CD14-positive monocyte (primary cell): ENCODE results near the gene DIPK2A. TPM values are rescaled to one million over a fixed set of nuclear protein-coding genes. Genes with fewer than 3 reads are reported as not detected.

ENCODE experiments used
- DNase-seq, 3 donors: peaks; one replicate each; pipeline ENCODE4 v3.0.0-alpha.2; 2011 to 2022
- H2AFZ ChIP-seq: 2 replicates; pipeline ENCODE4 v1.6.0; 2012; ENCODE audit warnings: mild to moderate bottlenecking, low read depth, low read length, inconsistent platforms; ENCODE audit not compliant: insufficient read depth, poor library complexity, severe bottlenecking
- H3K27ac ChIP-seq, 2 donors: 1 replicate in 1 of 2; 2 replicates in 1 of 2; pipeline ENCODE4 v1.5.1; 2012 to 2013; ENCODE audit warnings: low read length in 2 of 2, control low read depth in 1 of 2, inconsistent platforms in 1 of 2, low read depth in 1 of 2, mild to moderate bottlenecking in 1 of 2
- H3K27me3 ChIP-seq, 2 donors: one replicate each; pipeline versions ENCODE4 v1.6.0 to v1.6.1; 2011 to 2013; ENCODE audit warnings: low read length in 2 of 2; ENCODE audit not compliant: control insufficient read depth in 2 of 2, insufficient read depth in 2 of 2
- H3K36me3 ChIP-seq, 2 donors: replicated peaks in 1 of 2; 1 replicate in 1 of 2; 2 replicates in 1 of 2; pipeline versions ENCODE4 v1.5.1 to v1.6.1; 2012 to 2013; ENCODE audit warnings: low read length in 2 of 2, control low read depth in 1 of 2, inconsistent platforms in 1 of 2, mild to moderate bottlenecking in 1 of 2; ENCODE audit not compliant: insufficient read depth in 2 of 2, control insufficient read depth in 1 of 2
- H3K4me1 ChIP-seq, 2 donors: 1 replicate in 1 of 2; 2 replicates in 1 of 2; pipeline versions ENCODE4 v1.5.1 to v1.6.1; 2012 to 2013; ENCODE audit warnings: low read length in 2 of 2, control low read depth in 1 of 2, inconsistent platforms in 1 of 2, mild to moderate bottlenecking in 1 of 2, moderate library complexity in 1 of 2; ENCODE audit not compliant: insufficient read depth in 2 of 2, control insufficient read depth in 1 of 2
- H3K4me2 ChIP-seq: replicated peaks from 2 replicates; pipeline ENCODE3; 2012; ENCODE audit warnings: low read length, moderate library complexity, mild to moderate bottlenecking; ENCODE audit not compliant: poor library complexity, severe bottlenecking; ENCODE audit errors: extremely low read depth
- H3K4me3 ChIP-seq, 3 experiments: fragments of 200-600 bp in 1 of 3; sonication (generic) in 1 of 3; replicated peaks in 1 of 3; 1 replicate in 2 of 3; 2 replicates in 1 of 3; pipeline ENCODE4 v1.5.1; 2011 to 2013; ENCODE audit warnings: low read length in 3 of 3, mild to moderate bottlenecking in 3 of 3, control low read depth in 2 of 3, low read depth in 2 of 3, inconsistent platforms in 1 of 3, moderate library complexity in 1 of 3
- H3K79me2 ChIP-seq: 2 replicates; pipeline ENCODE4 v1.6.0; 2012; ENCODE audit warnings: mild to moderate bottlenecking, control low read depth, inconsistent platforms, low read length, moderate library complexity; ENCODE audit not compliant: insufficient read depth
- H3K9ac ChIP-seq: 2 replicates; pipeline ENCODE4 v1.6.0; 2017; ENCODE audit warnings: low read length, mild to moderate bottlenecking; ENCODE audit not compliant: insufficient read depth, poor library complexity, severe bottlenecking
- H3K9me3 ChIP-seq, 2 donors: replicated peaks in 1 of 2; 1 replicate in 1 of 2; 2 replicates in 1 of 2; pipeline versions ENCODE4 v1.5.1 to v1.6.1; 2012 to 2013; ENCODE audit warnings: low read length in 2 of 2, control low read depth in 1 of 2; ENCODE audit not compliant: control insufficient read depth in 1 of 2, insufficient read depth in 1 of 2
- H4K20me1 ChIP-seq: 2 replicates; pipeline ENCODE4 v1.6.0; 2012; ENCODE audit warnings: mild to moderate bottlenecking, low read length, control low read depth, moderate library complexity; ENCODE audit not compliant: insufficient read depth
- H3K27ac Mint-ChIP-seq, 7 donors: one replicate each; pipeline ENCODE4 v1.8.0; 2020; ENCODE audit warnings: mild to moderate bottlenecking in 7 of 7, mixed read lengths in 7 of 7, moderate library complexity in 6 of 7, inconsistent platforms in 2 of 7
- H3K27me3 Mint-ChIP-seq, 3 donors: one replicate each; pipeline ENCODE4 v1.8.0; 2021 to 2022; ENCODE audit warnings: low read depth in 3 of 3, mild to moderate bottlenecking in 3 of 3, mixed read lengths in 3 of 3, moderate library complexity in 3 of 3, inconsistent platforms in 1 of 3
- H3K36me3 Mint-ChIP-seq, 2 donors: one replicate each; pipeline ENCODE4 v1.8.0; 2020; ENCODE audit warnings: mixed read lengths in 2 of 2, inconsistent platforms in 1 of 2, mild to moderate bottlenecking in 1 of 2
- H3K4me1 Mint-ChIP-seq: one replicate; pipeline ENCODE4 v1.8.0; 2020; ENCODE audit warnings: mild to moderate bottlenecking, mixed read lengths
- H3K4me3 Mint-ChIP-seq, 2 donors: one replicate each; pipeline ENCODE4 v1.8.0; 2020; ENCODE audit warnings: mild to moderate bottlenecking in 2 of 2, mixed read lengths in 2 of 2, moderate library complexity in 1 of 2
- H3K9me3 Mint-ChIP-seq, 7 donors: one replicate each; pipeline ENCODE4 v1.8.0; 2020 to 2022; ENCODE audit warnings: mixed read lengths in 7 of 7, mild to moderate bottlenecking in 6 of 7, moderate library complexity in 6 of 7, inconsistent platforms in 2 of 7
- WGBS: methylation state at CpG from one replicate; pipeline ENCODE4 v1.1.5; 2013; ENCODE audit warnings: missing lambda C conversion rate; ENCODE audit not compliant: insufficient coverage; 5-methylcytosine and 5-hydroxymethylcytosine counted together
- intact Hi-C, 2 donors: fragments of 100-400 bp; cut with micrococcal nuclease; formaldehyde crosslinking; loops; one replicate each; pipeline versions ENCODE4 v1.15.0 to v1.15.1; 2023
- polyA plus RNA-seq, 3 donors: library from polyadenylated mRNA; depleted of rRNA in 1 of 3; unstranded in 2 of 3; stranded (reverse) in 1 of 3; fragments of 300-500 nt in 2 of 3; fragments of >200 nt in 1 of 3; fragmentation: Illumina TruSeq in 2 of 3; gene quantifications; 1 replicate in 2 of 3; 2 replicates in 1 of 3; pipeline ENCODE4 v1.2.3, GENCODE V29; 2012 to 2021
- TF ChIP-seq, protein P1 (sequence below): fragments of 200-600 bp; IDR thresholded peaks from one replicate; pipeline ENCODE4 v1.8.0; 2022; ENCODE audit warnings: antibody characterized with exemption, mild to moderate bottlenecking

The DIPK2A gene
- polyA plus RNA-seq, 3 donors, result 15.4 to 26.9 (median 21.4) TPM

DNA sequence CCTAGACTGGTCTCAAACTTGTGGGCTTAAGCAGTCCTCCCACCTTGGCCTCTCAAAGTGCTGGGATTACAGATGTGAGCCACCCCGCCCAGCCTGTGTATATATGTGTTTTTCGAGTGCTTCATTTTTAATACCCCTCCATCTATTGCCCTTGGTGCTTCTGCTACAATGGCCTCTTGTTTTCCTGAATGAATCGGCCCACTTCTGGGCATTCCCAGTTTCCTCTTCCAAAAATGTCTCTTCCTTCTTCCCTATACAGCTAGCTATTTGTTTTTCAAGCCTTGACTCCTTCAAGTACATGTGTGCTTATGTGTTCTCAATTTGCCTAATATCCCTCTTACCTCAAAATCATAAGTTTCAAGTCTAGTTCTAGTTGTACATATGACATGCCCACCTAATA, 16.7 kb downstream of the DIPK2A start:
- H3K4me3 ChIP-seq, result no peak overlapping the region
- H3K36me3 ChIP-seq, result peaks cover 11 to 38% of the 10 kb centered on the region in 2 donors
- H3K4me1 ChIP-seq, result peaks cover under 1 to 3% of the 10 kb centered on the region in 2 donors
- no peaks in the 10 kb centered on the region for H3K9me3 ChIP-seq
- no peak overlapping the region for H3K9ac ChIP-seq
- no peaks in the 10 kb centered on the region for H3K27me3 ChIP-seq
- H3K9me3 Mint-ChIP-seq, result peaks cover 0 to 4% (median 0%) of the 10 kb centered on the region in 7 donors
- peaks cover 32% of the 10 kb centered on the region for H3K4me1 Mint-ChIP-seq
- no CpG with 5 or more reads among the region's 3 CpGs for WGBS
- no peak overlapping the region for H3K4me2 ChIP-seq
- peak overlapping the region in 5 of 7 donors; percentile 56 to 84 (median 64) for H3K27ac Mint-ChIP-seq
- no peak overlapping the region for H3K4me3 Mint-ChIP-seq
- TF ChIP-seq, protein P1, sequence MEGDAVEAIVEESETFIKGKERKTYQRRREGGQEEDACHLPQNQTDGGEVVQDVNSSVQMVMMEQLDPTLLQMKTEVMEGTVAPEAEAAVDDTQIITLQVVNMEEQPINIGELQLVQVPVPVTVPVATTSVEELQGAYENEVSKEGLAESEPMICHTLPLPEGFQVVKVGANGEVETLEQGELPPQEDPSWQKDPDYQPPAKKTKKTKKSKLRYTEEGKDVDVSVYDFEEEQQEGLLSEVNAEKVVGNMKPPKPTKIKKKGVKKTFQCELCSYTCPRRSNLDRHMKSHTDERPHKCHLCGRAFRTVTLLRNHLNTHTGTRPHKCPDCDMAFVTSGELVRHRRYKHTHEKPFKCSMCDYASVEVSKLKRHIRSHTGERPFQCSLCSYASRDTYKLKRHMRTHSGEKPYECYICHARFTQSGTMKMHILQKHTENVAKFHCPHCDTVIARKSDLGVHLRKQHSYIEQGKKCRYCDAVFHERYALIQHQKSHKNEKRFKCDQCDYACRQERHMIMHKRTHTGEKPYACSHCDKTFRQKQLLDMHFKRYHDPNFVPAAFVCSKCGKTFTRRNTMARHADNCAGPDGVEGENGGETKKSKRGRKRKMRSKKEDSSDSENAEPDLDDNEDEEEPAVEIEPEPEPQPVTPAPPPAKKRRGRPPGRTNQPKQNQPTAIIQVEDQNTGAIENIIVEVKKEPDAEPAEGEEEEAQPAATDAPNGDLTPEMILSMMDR, result no peak
- H3K36me3 Mint-ChIP-seq, result peaks cover 28 to 58% of the 10 kb centered on the region in 2 donors
- H3K79me2 ChIP-seq, result peaks cover 97% of the 10 kb centered on the region
- H2AFZ ChIP-seq, result no peak overlapping the region
- DNase-seq, result no peak
- intact Hi-C loops, result no loop called here
- peak overlapping the region in 1 of 2 donors; percentile 29 for H3K27ac ChIP-seq
- peaks cover 79% of the 10 kb centered on the region for H4K20me1 ChIP-seq
- H3K27me3 Mint-ChIP-seq, result no peaks in the 10 kb centered on the region

- H3K4me2 ChIP-seq, result no peak overlapping the region
- no peak overlapping the region for H2AFZ ChIP-seq
- H3K27ac ChIP-seq, result peak overlapping the region in 1 of 2 donors; percentile 12
- H3K27me3 ChIP-seq, result no peaks in the 10 kb centered on the region
- H3K36me3 ChIP-seq, result peaks cover 11 to 43% of the 10 kb centered on the region in 2 donors
- H3K9me3 Mint-ChIP-seq, result peaks cover 0 to 4% (median 0%) of the 10 kb centered on the region in 7 donors
- H4K20me1 ChIP-seq, result peaks cover 68% of the 10 kb centered on the region
- 86% methylated on average over 4 of the region's 7 CpGs for WGBS
- H3K27ac Mint-ChIP-seq, result peak overlapping the region in 3 of 7 donors; percentile 28 to 73 (median 35)
- TF ChIP-seq, protein P1, result no peak
- no peaks in the 10 kb centered on the region for H3K27me3 Mint-ChIP-seq
- DNase-seq, result no peak
- no peak overlapping the region for H3K4me3 ChIP-seq
- H3K9me3 ChIP-seq, result no peaks in the 10 kb centered on the region
- H3K9ac ChIP-seq, result no peak overlapping the region
- peaks cover 93% of the 10 kb centered on the region for H3K79me2 ChIP-seq
- H3K4me1 Mint-ChIP-seq, result peaks cover 26% of the 10 kb centered on the region
- intact Hi-C loops, result no loop called here
- no peaks in the 10 kb centered on the region for H3K4me1 ChIP-seq
- peaks cover 33 to 65% of the 10 kb centered on the region in 2 donors for H3K36me3 Mint-ChIP-seq
- no peak overlapping the region for H3K4me3 Mint-ChIP-seq
These were observed 17.8 kb downstream of the DIPK2A start for GRCh38 chr3:143989461-143989860.
